Activated T-cell treated with anti-CD3 and anti-CD28 coated beads, Interleukin-2, amount 50 U/mL, for 1 hour (primary cell): ENCODE measurements around the gene SGF29.
"Not testable (repeated sequence)": the region's sequence is repeated elsewhere in the genome, so short reads cannot be mapped to it uniquely, and the experiment has no call there.

Experiments
- DNase-seq: peaks from one replicate; pipeline ENCODE4 v3.0.0-alpha.2; 2020

The SGF29 gene

GRCh38 chr16:28534542-28535373, 19.0 kb upstream of the SGF29 start:
- no peak for DNase-seq

- no peak for DNase-seq
Observed at GRCh38 chr16:28537076-28537475, 16.6 kb upstream of the SGF29 start.

- no peak for DNase-seq
Observed at GRCh38 chr16:28537964-28538732, 15.6 kb upstream of the SGF29 start.

GRCh38 chr16:28538733-28539596, 14.8 kb upstream of the SGF29 start, which contains the start of gene NUPR1:
TSS of gene NUPR1 (minus strand) at chr16:28538974. CDS start at chr16:28538907, 67 bp downstream.
- DNase-seq = no peak

GRCh38 chr16:28540346-28540745, 13.4 kb upstream of the SGF29 start:
- no peak for DNase-seq

- DNase-seq = no peak
Observed at GRCh38 chr16:28542646-28543045, 11.1 kb upstream of the SGF29 start.

GRCh38 chr16:28543072-28543471, 10.6 kb upstream of the SGF29 start:
- no peak for DNase-seq

GRCh38 chr16:28544998-28545397, 8.7 kb upstream of the SGF29 start:
- no peak for DNase-seq

- not testable (repeated sequence) for DNase-seq
Observed at GRCh38 chr16:28545964-28546363, 7.8 kb upstream of the SGF29 start.

GRCh38 chr16:28546626-28547025, 7.1 kb upstream of the SGF29 start:
- no peak for DNase-seq

- DNase-seq = no peak
Observed at GRCh38 chr16:28548306-28548802, 5.4 kb upstream of the SGF29 start.

- no peak for DNase-seq
Observed at GRCh38 chr16:28549301-28549899, 4.3 kb upstream of the SGF29 start.

- no peak for DNase-seq
Observed at GRCh38 chr16:28554634-28555423, 1.1 kb downstream of the SGF29 start.

GRCh38 chr16:28555561-28555960, 1.8 kb downstream of the SGF29 start:
- DNase-seq = no peak

GRCh38 chr16:28556914-28557320, 3.2 kb downstream of the SGF29 start:
- DNase-seq = no peak

- no peak for DNase-seq
Observed at GRCh38 chr16:28558456-28558855, 4.7 kb downstream of the SGF29 start.

GRCh38 chr16:28561557-28562187, 8.0 kb downstream of the SGF29 start:
- DNase-seq = no peak

GRCh38 chr16:28562199-28562598, 8.5 kb downstream of the SGF29 start:
- no peak for DNase-seq

- DNase-seq = no peak
Observed at GRCh38 chr16:28563218-28563617, 9.5 kb downstream of the SGF29 start.

- DNase-seq = not testable (repeated sequence)
Observed at GRCh38 chr16:28566233-28566925, 12.7 kb downstream of the SGF29 start.
